ENCODE measurements around the gene PIM3. TPM values are rescaled to one million over a fixed set of nuclear protein-coding genes. Genes with fewer than 3 reads are reported as not detected.

PIM3 gene
- total and polyA plus RNA-seq, 10 of the 15 experiments (the other 5 are each of a cell fraction or from before 2014, with no cell fraction given), result 0.31 to 60.8 (median 12.4) TPM

GRCh38 chr22:49994361-49995040 lies 33.9 kb downstream of the PIM3 start (continued):
- no peak for TF ChIP-seq SKIL (IDR thresholded peaks at IDR 0.05; ENCODE audit: low read depth, poor library complexity, severe bottlenecking)
- no peak for TF ChIP-seq ZBTB33 (IDR thresholded peaks at IDR 0.05)
- TF ChIP-seq RBBP5 (conservative IDR thresholded peaks at IDR 0.05), result no peak

- TF ChIP-seq NBN (IDR thresholded peaks at IDR 0.05) (no peak), MAX (IDR thresholded peaks at IDR 0.05; ENCODE audit: low read depth, low read length) (no peak), E4F1 (IDR thresholded peaks at IDR 0.05; ENCODE audit: borderline replicate concordance, partially characterized antibody) (no peak), SMAD1 (IDR thresholded peaks at IDR 0.05; ENCODE audit: low read depth, partially characterized antibody) (no peak), ZBTB40 (IDR thresholded peaks at IDR 0.05; ENCODE audit: borderline replicate concordance) (no peak)
- no peak overlapping the region for H3K4me2 ChIP-seq (ENCODE audit: control insufficient read depth, insufficient read depth)
- no peak for FAIRE-seq
- no peak overlapping the region for H3K9ac ChIP-seq (ENCODE audit: control insufficient read depth, insufficient read depth, low read length)
- in situ Hi-C loops (cut with MboI), result no loop called here
- DNase-seq (ENCODE audit: low read depth, low spot score), result no peak
- H3K4me1 ChIP-seq (ENCODE audit: control insufficient read depth, insufficient read depth, low read length), result no peaks in the 10 kb centered on the region
- H3K27me3 ChIP-seq (replicated peaks in 1 of 2; ENCODE audit: control insufficient read depth in 2 of 2, insufficient read depth in 2 of 2, low read length in 1 of 2), result no peaks in the 10 kb centered on the region; a peak in 1 of 4 replicates
- ChIA-PET RAD21 (ENCODE audit: unreplicated experiment) (interaction anchor here (1.6 to 4.3 kb wide), 4 partner anchors 23 to 64 kb away, joined by 3 to 29 read pairs (median 20); no protein-coding TSS in a partner anchor), POLR2A (interaction anchor here (0.8 kb wide), 1 partner anchor 19 kb away, joined by 3 read pairs; no protein-coding TSS in a partner anchor), SMC1A (ENCODE audit: uncharacterized antibody, unreplicated experiment) (interaction anchor here (2.9 to 3.9 kb wide), 2 partner anchors 35 to 63 kb away, joined by 16 to 30 read pairs; no protein-coding TSS in a partner anchor), CTCF (interaction anchor here (0.6 to 4.5 kb wide), 7 partner anchors 11 to 64 kb away, joined by 4 to 47 read pairs (median 7); no protein-coding TSS in a partner anchor)
- no peak overlapping the region for H3K27ac ChIP-seq (ENCODE audit: control insufficient read depth, insufficient read depth)
- no peak overlapping the region for H3K4me3 ChIP-seq
- no TSS peak for BruUV-seq (replicated peaks)
- WGBS (ENCODE audit: insufficient coverage, insufficient replicate concordance, low lambda C conversion rate, missing lambda C conversion rate), result 3% methylated on average over 3 of the region's 3 CpGs
- no peak for ATAC-seq
- no peaks in the 10 kb centered on the region for H4K20me1 ChIP-seq (ENCODE audit: control insufficient read depth, insufficient read depth)
- no peaks in the 10 kb centered on the region for H3K79me2 ChIP-seq (ENCODE audit: control insufficient read depth, insufficient read depth, low read length)
- intact Hi-C loops (cut with micrococcal nuclease; ENCODE audit: unreplicated experiment), result no loop called here
- no peak overlapping the region for H2AFZ ChIP-seq (ENCODE audit: control insufficient read depth, low read depth, low read length)
- no peaks in the 10 kb centered on the region for H3K36me3 ChIP-seq (ENCODE audit: control insufficient read depth in 2 of 2, insufficient read depth in 2 of 2, low read length in 1 of 2)
- no peaks in the 10 kb centered on the region; the same call in 2 of the 3 replicates for H3K9me3 ChIP-seq (replicated peaks; ENCODE audit: control insufficient read depth, insufficient read depth, low read length)
Observed at GRCh38 chr22:49995041-49995360, 34.4 kb downstream of the PIM3 start.
